Ecto neural progenitor cell (in vitro differentiated cells): Measurements from ENCODE around the gene USP38.

Experiments used
- DNase-seq: peaks from one replicate; pipeline ENCODE4 v3.0.0-alpha.2; 2018; ENCODE audit warnings: low spot score

Gene USP38

DNA sequence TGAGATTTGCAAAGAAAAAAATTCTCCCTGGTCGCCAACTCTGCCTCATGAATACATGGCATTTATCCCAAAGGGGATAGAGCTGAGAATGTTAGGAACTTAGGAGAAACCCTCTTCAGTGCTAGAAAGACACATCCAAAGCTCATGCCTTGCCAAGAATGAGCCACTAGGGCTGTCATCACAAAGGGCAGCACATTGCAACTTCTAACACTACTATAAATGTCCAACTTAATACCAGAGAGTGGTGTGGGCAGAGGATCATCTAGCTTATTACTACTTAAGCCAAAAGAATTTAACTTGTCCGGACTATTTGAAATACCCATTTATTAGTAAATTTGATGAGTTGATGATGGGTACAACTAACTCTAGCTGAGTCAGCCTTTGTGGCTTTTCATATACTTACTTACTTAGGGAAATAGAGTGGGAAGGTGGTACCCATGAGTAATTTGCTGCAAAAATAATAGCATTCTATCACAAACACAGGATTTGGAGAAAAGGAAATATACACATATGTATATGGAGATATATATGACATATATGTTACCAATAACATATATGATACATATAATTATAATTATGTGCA lies 85.6 kb downstream of the USP38 start:
- DNase-seq: no peak
